C4-2B (cell line): ENCODE data around the gene ALG2.

Source experiments
- H3K27ac ChIP-seq: fragments of 450-650 bp; 2 replicates; pipeline ENCODE4 v1.5.1; 2017
- CTCF ChIP-seq: fragments of 450-650 bp; conservative IDR thresholded peaks from 2 replicates; pipeline ENCODE4 v1.5.1; 2017; ENCODE audit warnings: mild to moderate bottlenecking
- ZFX ChIP-seq: fragments of 450-650 bp; IDR thresholded peaks from 2 replicates; pipeline ENCODE4 v1.6.1; 2017

The ALG2 gene

GRCh38 chr9:99235926-99236634 is 14.3 kb upstream of the ALG2 start:
- H3K27ac ChIP-seq = no peak overlapping the region
- TF ChIP-seq ZFX (no peak), CTCF (no peak)

GRCh38 chr9:99235069-99235468 is 13.3 kb upstream of the ALG2 start:
- TF ChIP-seq ZFX = no peak
- no peak for TF ChIP-seq CTCF
- no peak overlapping the region for H3K27ac ChIP-seq

GRCh38 chr9:99234618-99235017 is 12.9 kb upstream of the ALG2 start:
- TF ChIP-seq ZFX = no peak
- no peak for TF ChIP-seq CTCF
- H3K27ac ChIP-seq = no peak overlapping the region

- no peak overlapping the region for H3K27ac ChIP-seq
- TF ChIP-seq CTCF (peak; percentile 66), ZFX (no peak)
Measured at GRCh38 chr9:99231711-99232110, 10.0 kb upstream of the ALG2 start.

GRCh38 chr9:99230206-99230605 is 8.5 kb upstream of the ALG2 start:
- no peak overlapping the region for H3K27ac ChIP-seq
- TF ChIP-seq CTCF = no peak

- TF ChIP-seq CTCF (no peak), ZFX (no peak)
- H3K27ac ChIP-seq = no peak overlapping the region
Measured at GRCh38 chr9:99226054-99226453, 4.3 kb upstream of the ALG2 start.

GRCh38 chr9:99224445-99224844 is 2.7 kb upstream of the ALG2 start:
- TF ChIP-seq CTCF = no peak
- TF ChIP-seq ZFX = no peak
- H3K27ac ChIP-seq = no peak overlapping the region
